ENCODE measurements around the gene AKAP13.

The AKAP13 gene

GRCh38 chr15:85690561-85691231 is 310.3 kb downstream of the AKAP13 start:
- Histone ChIP-seq H2AFZ (ENCODE audit: low read depth, low read length) (no peak overlapping the region), H3K36me3 (ENCODE audit: insufficient read depth, low read length) (peaks cover 47% of the 10 kb centered on the region), H3K4me3 (ENCODE audit: low read length) (no peak overlapping the region), H3K27me3 (ENCODE audit: insufficient read depth, low read length) (no peaks in the 10 kb centered on the region), H3K4me1 (ENCODE audit: insufficient read depth, low read length) (peaks cover 13% of the 10 kb centered on the region), H3K9me3 (ENCODE audit: low read length) (no peaks in the 10 kb centered on the region)

- no peaks in the 10 kb centered on the region for H3K27me3 ChIP-seq (ENCODE audit: insufficient read depth, low read length)
- H3K4me3 ChIP-seq (ENCODE audit: low read length): no peak overlapping the region
- H3K4me1 ChIP-seq (ENCODE audit: insufficient read depth, low read length): peaks cover 13% of the 10 kb centered on the region
- H3K36me3 ChIP-seq (ENCODE audit: insufficient read depth, low read length): peaks cover 45% of the 10 kb centered on the region
- no peak overlapping the region for H2AFZ ChIP-seq (ENCODE audit: low read depth, low read length)
- no peaks in the 10 kb centered on the region for H3K9me3 ChIP-seq (ENCODE audit: low read length)
Observed at GRCh38 chr15:85691350-85692240, 311.2 kb downstream of the AKAP13 start.

- H3K9me3 ChIP-seq (ENCODE audit: low read length): no peaks in the 10 kb centered on the region
- peaks cover 38% of the 10 kb centered on the region for H3K36me3 ChIP-seq (ENCODE audit: insufficient read depth, low read length)
- no peak overlapping the region for H2AFZ ChIP-seq (ENCODE audit: low read depth, low read length)
- no peaks in the 10 kb centered on the region for H3K27me3 ChIP-seq (ENCODE audit: insufficient read depth, low read length)
- H3K4me3 ChIP-seq (ENCODE audit: low read length): no peak overlapping the region
- H3K4me1 ChIP-seq (ENCODE audit: insufficient read depth, low read length): peaks cover 13% of the 10 kb centered on the region
Observed at GRCh38 chr15:85692321-85692720, 311.9 kb downstream of the AKAP13 start.

- Histone ChIP-seq H2AFZ (ENCODE audit: low read depth, low read length) (no peak overlapping the region), H3K36me3 (ENCODE audit: insufficient read depth, low read length) (peaks cover 35% of the 10 kb centered on the region), H3K9me3 (ENCODE audit: low read length) (no peaks in the 10 kb centered on the region), H3K4me3 (ENCODE audit: low read length) (no peak overlapping the region), H3K27me3 (ENCODE audit: insufficient read depth, low read length) (no peaks in the 10 kb centered on the region), H3K4me1 (ENCODE audit: insufficient read depth, low read length) (peaks cover 13% of the 10 kb centered on the region)
Observed at GRCh38 chr15:85692873-85693272, 312.5 kb downstream of the AKAP13 start.

- Histone ChIP-seq H2AFZ (ENCODE audit: low read depth, low read length) (no peak overlapping the region), H3K9me3 (ENCODE audit: low read length) (no peaks in the 10 kb centered on the region), H3K36me3 (ENCODE audit: insufficient read depth, low read length) (peaks cover 35% of the 10 kb centered on the region), H3K27me3 (ENCODE audit: insufficient read depth, low read length) (no peaks in the 10 kb centered on the region), H3K4me1 (ENCODE audit: insufficient read depth, low read length) (peaks cover 13% of the 10 kb centered on the region), H3K4me3 (ENCODE audit: low read length) (no peak overlapping the region)
Observed at GRCh38 chr15:85693277-85693676, 312.9 kb downstream of the AKAP13 start.

- Histone ChIP-seq H3K27me3 (ENCODE audit: insufficient read depth, low read length) (no peaks in the 10 kb centered on the region), H3K9me3 (ENCODE audit: low read length) (no peaks in the 10 kb centered on the region), H3K4me3 (ENCODE audit: low read length) (no peak overlapping the region), H2AFZ (ENCODE audit: low read depth, low read length) (no peak overlapping the region), H3K36me3 (ENCODE audit: insufficient read depth, low read length) (peaks cover 35% of the 10 kb centered on the region), H3K4me1 (ENCODE audit: insufficient read depth, low read length) (peaks cover 12% of the 10 kb centered on the region)
Observed at GRCh38 chr15:85694091-85694490, 313.7 kb downstream of the AKAP13 start.

- no peaks in the 10 kb centered on the region for H3K27me3 ChIP-seq (ENCODE audit: insufficient read depth, low read length)
- H2AFZ ChIP-seq (ENCODE audit: low read depth, low read length): no peak overlapping the region
- H3K9me3 ChIP-seq (ENCODE audit: low read length): no peaks in the 10 kb centered on the region
- H3K4me3 ChIP-seq (ENCODE audit: low read length): no peak overlapping the region
- H3K4me1 ChIP-seq (ENCODE audit: insufficient read depth, low read length): peaks cover 7% of the 10 kb centered on the region
- peaks cover 8% of the 10 kb centered on the region for H3K36me3 ChIP-seq (ENCODE audit: insufficient read depth, low read length)
Observed at GRCh38 chr15:85700767-85701166, 320.4 kb downstream of the AKAP13 start.

- H3K9me3 ChIP-seq (ENCODE audit: low read length): no peaks in the 10 kb centered on the region
- no peak overlapping the region for H3K4me3 ChIP-seq (ENCODE audit: low read length)
- H2AFZ ChIP-seq (ENCODE audit: low read depth, low read length): no peak overlapping the region
- H3K36me3 ChIP-seq (ENCODE audit: insufficient read depth, low read length): peaks cover 4% of the 10 kb centered on the region
- H3K4me1 ChIP-seq (ENCODE audit: insufficient read depth, low read length): peaks cover 16% of the 10 kb centered on the region
- H3K27me3 ChIP-seq (ENCODE audit: insufficient read depth, low read length): no peaks in the 10 kb centered on the region
Observed at GRCh38 chr15:85702321-85703101, 322.1 kb downstream of the AKAP13 start.

- Histone ChIP-seq H3K9me3 (ENCODE audit: low read length) (no peaks in the 10 kb centered on the region), H3K27me3 (ENCODE audit: insufficient read depth, low read length) (no peaks in the 10 kb centered on the region), H3K4me1 (ENCODE audit: insufficient read depth, low read length) (peaks cover 21% of the 10 kb centered on the region), H2AFZ (ENCODE audit: low read depth, low read length) (no peak overlapping the region), H3K36me3 (ENCODE audit: insufficient read depth, low read length) (peaks cover 8% of the 10 kb centered on the region), H3K4me3 (ENCODE audit: low read length) (no peak overlapping the region)
Observed at GRCh38 chr15:85704066-85704465, 323.7 kb downstream of the AKAP13 start.

GRCh38 chr15:85704720-85705429 is 324.5 kb downstream of the AKAP13 start:
- peaks cover 21% of the 10 kb centered on the region for H3K4me1 ChIP-seq (ENCODE audit: insufficient read depth, low read length)

GRCh38 chr15:85706779-85707518 is 326.5 kb downstream of the AKAP13 start:
- no peak overlapping the region for H3K4me3 ChIP-seq (ENCODE audit: low read length)
- peaks cover 19% of the 10 kb centered on the region for H3K36me3 ChIP-seq (ENCODE audit: insufficient read depth, low read length)

More at GRCh38 chr15:85704720-85705429, 324.5 kb downstream of the AKAP13 start:
- Histone ChIP-seq H3K4me3 (ENCODE audit: low read length) (no peak overlapping the region), H3K9me3 (ENCODE audit: low read length) (no peaks in the 10 kb centered on the region), H3K27me3 (ENCODE audit: insufficient read depth, low read length) (no peaks in the 10 kb centered on the region), H3K36me3 (ENCODE audit: insufficient read depth, low read length) (peaks cover 6% of the 10 kb centered on the region), H2AFZ (ENCODE audit: low read depth, low read length) (no peak overlapping the region)

More at GRCh38 chr15:85706779-85707518, 326.5 kb downstream of the AKAP13 start:
- H3K9me3 ChIP-seq (ENCODE audit: low read length): peaks cover 1% of the 10 kb centered on the region
- no peak overlapping the region for H2AFZ ChIP-seq (ENCODE audit: low read depth, low read length)
- no peaks in the 10 kb centered on the region for H3K27me3 ChIP-seq (ENCODE audit: insufficient read depth, low read length)
- H3K4me1 ChIP-seq (ENCODE audit: insufficient read depth, low read length): peaks cover 21% of the 10 kb centered on the region

All from neuron (in vitro differentiated cells).